Endodermal cell (in vitro differentiated cells): ENCODE measurements around the gene MAP3K20. TPM values are rescaled to one million over a fixed set of nuclear protein-coding genes. Genes with fewer than 3 reads are reported as not detected.
A peak's percentile ranks its signal among the peaks of the same experiment; 100 is the strongest.

ENCODE experiments used
- DNase-seq: peaks from one replicate; pipeline ENCODE4 v3.0.0-alpha.2; 2017
- H3K27ac ChIP-seq: 2 replicates; pipeline ENCODE4 v1.5.1; 2013; ENCODE audit warnings: mild to moderate bottlenecking, low read depth, low read length, moderate library complexity
- H3K27me3 ChIP-seq: 2 replicates; pipeline ENCODE4 v1.6.1; 2013; ENCODE audit warnings: mild to moderate bottlenecking, low read length, moderate library complexity; ENCODE audit not compliant: insufficient read depth, control insufficient read depth, poor library complexity, severe bottlenecking
- H3K36me3 ChIP-seq: 2 replicates; pipeline ENCODE4 v1.7.0; 2013; ENCODE audit warnings: mild to moderate bottlenecking, low read length, moderate library complexity; ENCODE audit not compliant: control insufficient read depth, insufficient read depth
- H3K4me1 ChIP-seq: one replicate; pipeline ENCODE4 v1.7.0; 2013; ENCODE audit warnings: low read length; ENCODE audit not compliant: control insufficient read depth, insufficient read depth
- H3K4me3 ChIP-seq: 2 replicates; pipeline ENCODE4 v1.5.1; 2013; ENCODE audit warnings: mild to moderate bottlenecking, low read length, moderate library complexity
- H3K9ac ChIP-seq: 2 replicates; pipeline ENCODE4 v1.6.1; 2013; ENCODE audit warnings: mild to moderate bottlenecking, low read length, moderate library complexity; ENCODE audit not compliant: poor library complexity, severe bottlenecking; ENCODE audit errors: extremely low read depth
- H3K9me3 ChIP-seq: 2 replicates; pipeline ENCODE4 v1.6.1; 2013; ENCODE audit warnings: mild to moderate bottlenecking, low read length, moderate library complexity; ENCODE audit not compliant: control insufficient read depth
- H3K27ac Mint-ChIP-seq: 2 replicates; pipeline ENCODE4 v1.8.0; 2020; ENCODE audit warnings: mixed read lengths
- H3K27me3 Mint-ChIP-seq: 2 replicates; pipeline ENCODE4 v1.8.0; 2021; ENCODE audit warnings: mild to moderate bottlenecking, mixed read lengths; ENCODE audit not compliant: insufficient read depth
- H3K36me3 Mint-ChIP-seq: 2 replicates; pipeline ENCODE4 v1.8.0; 2020; ENCODE audit warnings: low read depth, mixed read lengths
- H3K4me1 Mint-ChIP-seq: 2 replicates; pipeline ENCODE4 v1.8.0; 2020; ENCODE audit warnings: mixed read lengths
- H3K4me3 Mint-ChIP-seq: 2 replicates; pipeline ENCODE4 v1.8.0; 2020; ENCODE audit warnings: mild to moderate bottlenecking, moderate library complexity, mixed read lengths
- H3K9me3 Mint-ChIP-seq: 2 replicates; pipeline ENCODE4 v1.8.0; 2020; ENCODE audit warnings: mild to moderate bottlenecking, mixed read lengths
- WGBS, 2 experiments: methylation state at CpG; one replicate each; pipeline versions ENCODE4 v1.1.5 to v1.1.7; 2013; ENCODE audit warnings: missing lambda C conversion rate in 2 of 2, mixed read lengths in 1 of 2; ENCODE audit not compliant: insufficient coverage in 1 of 2, insufficient read length in 1 of 2; 5-methylcytosine and 5-hydroxymethylcytosine counted together
- total RNA-seq, 2 donors: library from RNA; stranded (reverse); fragmentation: NEBNext Ultra II Directional in 1 of 2; extraction: Animal tissue kit (Norgen Biotek cat#: 25700) in 1 of 2; gene quantifications; 2 replicates in 1 of 2; 3 replicates in 1 of 2; pipeline ENCODE4 v1.2.1, GENCODE V29; 2021
- TF ChIP-seq, protein P1 (sequence below): fragments of 200-600 bp; sonication (generic); conservative IDR thresholded peaks from 2 replicates; pipeline ENCODE4 v1.5.0; 2021; ENCODE audit warnings: antibody characterized with exemption, mild to moderate bottlenecking

MAP3K20 gene
- total RNA-seq, 2 donors from 2014 or later: 29.4 to 29.9 TPM

DNA sequence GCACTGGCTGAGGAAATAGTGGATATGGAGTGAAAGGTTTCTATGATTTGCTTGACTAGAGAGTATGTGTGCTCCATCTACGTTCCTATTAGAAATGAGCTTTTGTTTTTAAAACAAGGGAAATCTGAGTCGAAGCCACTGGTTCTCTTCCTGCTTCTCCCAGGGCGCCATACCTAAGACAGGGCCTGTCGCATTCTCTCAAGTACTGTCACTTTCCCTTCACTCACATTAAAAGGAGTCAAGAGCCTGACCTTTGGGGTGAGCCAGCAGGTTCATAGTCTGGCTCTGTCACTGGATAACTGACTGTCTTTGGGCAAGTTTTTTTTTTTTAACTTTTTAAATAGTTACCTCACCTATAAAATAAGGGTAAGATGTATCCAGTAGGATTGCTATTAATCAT lies 121.0 kb downstream of the MAP3K20 start:
- H3K4me1 Mint-ChIP-seq: peaks cover 53% of the 10 kb centered on the region
- peak overlapping the region; percentile 91 for H3K27ac Mint-ChIP-seq
- Histone ChIP-seq H3K36me3 (peaks cover 19% of the 10 kb centered on the region), H3K27me3 (no peaks in the 10 kb centered on the region), H3K4me3 (peak overlapping the region; percentile 61), H3K9me3 (no peaks in the 10 kb centered on the region), H3K27ac (no peak overlapping the region), H3K9ac (peak overlapping the region; percentile 13), H3K4me1 (peaks cover 16% of the 10 kb centered on the region)
- no peaks in the 10 kb centered on the region for H3K9me3 Mint-ChIP-seq
- peaks cover 15% of the 10 kb centered on the region for H3K36me3 Mint-ChIP-seq
- DNase-seq: no peak
- H3K27me3 Mint-ChIP-seq: no peaks in the 10 kb centered on the region
- H3K4me3 Mint-ChIP-seq: peak overlapping the region; percentile 21
- WGBS, 2 experiments: 27 to 60% methylated on average over 2 to 4 of the region's 4 CpGs
- TF ChIP-seq, protein P1, sequence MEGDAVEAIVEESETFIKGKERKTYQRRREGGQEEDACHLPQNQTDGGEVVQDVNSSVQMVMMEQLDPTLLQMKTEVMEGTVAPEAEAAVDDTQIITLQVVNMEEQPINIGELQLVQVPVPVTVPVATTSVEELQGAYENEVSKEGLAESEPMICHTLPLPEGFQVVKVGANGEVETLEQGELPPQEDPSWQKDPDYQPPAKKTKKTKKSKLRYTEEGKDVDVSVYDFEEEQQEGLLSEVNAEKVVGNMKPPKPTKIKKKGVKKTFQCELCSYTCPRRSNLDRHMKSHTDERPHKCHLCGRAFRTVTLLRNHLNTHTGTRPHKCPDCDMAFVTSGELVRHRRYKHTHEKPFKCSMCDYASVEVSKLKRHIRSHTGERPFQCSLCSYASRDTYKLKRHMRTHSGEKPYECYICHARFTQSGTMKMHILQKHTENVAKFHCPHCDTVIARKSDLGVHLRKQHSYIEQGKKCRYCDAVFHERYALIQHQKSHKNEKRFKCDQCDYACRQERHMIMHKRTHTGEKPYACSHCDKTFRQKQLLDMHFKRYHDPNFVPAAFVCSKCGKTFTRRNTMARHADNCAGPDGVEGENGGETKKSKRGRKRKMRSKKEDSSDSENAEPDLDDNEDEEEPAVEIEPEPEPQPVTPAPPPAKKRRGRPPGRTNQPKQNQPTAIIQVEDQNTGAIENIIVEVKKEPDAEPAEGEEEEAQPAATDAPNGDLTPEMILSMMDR: no peak

DNA sequence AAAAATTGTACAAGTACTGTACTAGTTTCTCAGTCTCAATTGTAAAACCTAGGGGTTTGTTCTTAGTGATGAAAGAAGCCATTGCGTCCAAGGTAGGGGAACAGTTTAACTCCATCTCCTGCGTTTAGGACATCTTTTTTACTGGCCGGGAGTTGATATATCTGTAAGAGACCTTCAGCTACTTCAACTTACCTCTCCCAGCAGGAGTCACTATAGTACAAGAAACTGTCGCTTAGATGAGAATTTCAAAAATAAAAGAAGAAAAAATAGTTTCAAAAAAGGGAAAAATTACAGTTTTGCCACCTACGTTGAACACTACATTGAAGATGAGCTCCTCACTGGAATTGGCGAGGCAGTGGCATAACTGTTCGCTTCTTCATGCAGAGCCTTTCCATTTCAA lies 122.7 kb downstream of the MAP3K20 start:
- TF ChIP-seq, protein P1: peak; percentile 49
- Histone ChIP-seq H3K27me3 (no peaks in the 10 kb centered on the region), H3K27ac (no peak overlapping the region), H3K36me3 (peaks cover 19% of the 10 kb centered on the region), H3K4me3 (no peak overlapping the region), H3K4me1 (peaks cover 16% of the 10 kb centered on the region), H3K9me3 (no peaks in the 10 kb centered on the region), H3K9ac (no peak overlapping the region)
- Mint-ChIP-seq H3K27ac (no peak overlapping the region), H3K27me3 (no peaks in the 10 kb centered on the region), H3K4me3 (no peak overlapping the region), H3K36me3 (peaks cover 15% of the 10 kb centered on the region), H3K4me1 (peaks cover 38% of the 10 kb centered on the region), H3K9me3 (no peaks in the 10 kb centered on the region)
- DNase-seq: no peak
- 93 to 96% methylated on average over 4 to 7 of the region's 7 CpGs for WGBS, 2 experiments

DNA sequence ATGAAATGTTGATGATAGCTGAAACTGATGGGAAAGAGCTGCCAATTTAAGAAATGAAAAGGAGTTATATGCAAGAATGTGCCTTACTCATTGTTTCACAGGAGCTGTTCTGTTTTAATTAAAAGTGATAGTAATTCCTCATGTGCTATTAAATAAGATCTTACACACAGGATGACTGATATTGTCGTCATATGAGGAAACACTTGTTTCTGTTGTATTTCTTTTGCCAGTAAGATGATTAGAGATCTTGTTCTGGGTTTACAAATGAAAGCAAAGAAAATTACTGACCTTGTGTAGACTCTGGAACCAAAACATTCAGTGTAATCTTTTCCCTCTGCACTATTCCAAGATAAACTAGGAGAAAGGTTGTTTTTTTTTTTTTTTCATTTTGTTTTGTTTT lies 123.6 kb downstream of the MAP3K20 start:
- H3K27ac Mint-ChIP-seq: no peak overlapping the region
- Histone ChIP-seq H3K27me3 (no peaks in the 10 kb centered on the region), H3K4me1 (peaks cover 13% of the 10 kb centered on the region), H3K27ac (no peak overlapping the region), H3K9me3 (no peaks in the 10 kb centered on the region), H3K9ac (no peak overlapping the region), H3K36me3 (peaks cover 19% of the 10 kb centered on the region), H3K4me3 (no peak overlapping the region)
- H3K36me3 Mint-ChIP-seq: peaks cover 18% of the 10 kb centered on the region
- H3K9me3 Mint-ChIP-seq: no peaks in the 10 kb centered on the region
- TF ChIP-seq, protein P1: no peak
- WGBS, 2 experiments: 89 to 100% methylated on average over 1 of the region's 1 CpG
- H3K27me3 Mint-ChIP-seq: no peaks in the 10 kb centered on the region
- peaks cover 28% of the 10 kb centered on the region for H3K4me1 Mint-ChIP-seq
- H3K4me3 Mint-ChIP-seq: no peak overlapping the region
- DNase-seq: no peak
